GM12875 (cell line): ENCODE measurements around the gene RTL5.

Experiments
- H3K4me3 ChIP-seq: one replicate; pipeline ENCODE4 v1.5.1; 2011; ENCODE audit warnings: low read depth, low read length, control low read depth
- TF ChIP-seq, protein P1 (sequence below): IDR thresholded peaks from 2 replicates; pipeline ENCODE4 v1.5.1; 2011; ENCODE audit warnings: low read depth, mild to moderate bottlenecking, control low read depth, inconsistent platforms, low read length, moderate library complexity, borderline replicate concordance; ENCODE audit not compliant: insufficient read depth

The RTL5 gene

DNA sequence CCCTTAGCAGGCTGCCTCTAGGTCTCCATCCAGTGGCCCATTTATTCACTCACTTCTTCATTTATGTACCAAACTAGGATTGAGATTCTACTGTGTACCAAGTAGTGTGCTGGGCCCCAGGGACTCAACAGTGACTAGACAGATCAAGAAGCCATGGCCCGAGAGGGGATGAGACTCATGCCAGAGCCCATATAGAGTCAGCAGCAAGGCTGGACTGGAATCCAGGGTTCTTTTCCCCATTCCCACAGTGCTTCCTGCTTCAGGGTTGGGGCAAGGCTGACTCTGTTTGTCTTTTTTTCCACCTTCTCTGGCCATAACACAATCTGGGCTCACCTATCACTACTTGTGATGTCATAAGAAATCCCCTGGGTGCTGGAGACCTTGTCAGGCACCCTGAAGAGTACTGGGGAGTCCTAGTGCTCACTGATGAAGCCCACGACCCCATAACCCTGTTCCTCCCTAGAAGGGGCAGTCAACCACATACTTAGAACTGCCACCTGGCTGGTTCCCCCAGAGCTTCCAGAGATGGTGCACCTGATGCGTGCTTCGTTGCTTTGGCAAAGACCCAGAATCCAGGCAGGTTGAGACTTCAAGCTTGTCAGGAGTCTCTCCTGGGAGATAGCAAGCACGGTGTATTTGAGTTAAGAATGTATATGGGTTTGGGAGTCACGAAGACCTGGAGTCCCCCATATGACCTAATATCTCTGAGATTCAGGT lies 6.2 kb downstream of the RTL5 start:
- TF ChIP-seq, protein P1, sequence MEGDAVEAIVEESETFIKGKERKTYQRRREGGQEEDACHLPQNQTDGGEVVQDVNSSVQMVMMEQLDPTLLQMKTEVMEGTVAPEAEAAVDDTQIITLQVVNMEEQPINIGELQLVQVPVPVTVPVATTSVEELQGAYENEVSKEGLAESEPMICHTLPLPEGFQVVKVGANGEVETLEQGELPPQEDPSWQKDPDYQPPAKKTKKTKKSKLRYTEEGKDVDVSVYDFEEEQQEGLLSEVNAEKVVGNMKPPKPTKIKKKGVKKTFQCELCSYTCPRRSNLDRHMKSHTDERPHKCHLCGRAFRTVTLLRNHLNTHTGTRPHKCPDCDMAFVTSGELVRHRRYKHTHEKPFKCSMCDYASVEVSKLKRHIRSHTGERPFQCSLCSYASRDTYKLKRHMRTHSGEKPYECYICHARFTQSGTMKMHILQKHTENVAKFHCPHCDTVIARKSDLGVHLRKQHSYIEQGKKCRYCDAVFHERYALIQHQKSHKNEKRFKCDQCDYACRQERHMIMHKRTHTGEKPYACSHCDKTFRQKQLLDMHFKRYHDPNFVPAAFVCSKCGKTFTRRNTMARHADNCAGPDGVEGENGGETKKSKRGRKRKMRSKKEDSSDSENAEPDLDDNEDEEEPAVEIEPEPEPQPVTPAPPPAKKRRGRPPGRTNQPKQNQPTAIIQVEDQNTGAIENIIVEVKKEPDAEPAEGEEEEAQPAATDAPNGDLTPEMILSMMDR, result no peak
- H3K4me3 ChIP-seq, result no peak overlapping the region

DNA sequence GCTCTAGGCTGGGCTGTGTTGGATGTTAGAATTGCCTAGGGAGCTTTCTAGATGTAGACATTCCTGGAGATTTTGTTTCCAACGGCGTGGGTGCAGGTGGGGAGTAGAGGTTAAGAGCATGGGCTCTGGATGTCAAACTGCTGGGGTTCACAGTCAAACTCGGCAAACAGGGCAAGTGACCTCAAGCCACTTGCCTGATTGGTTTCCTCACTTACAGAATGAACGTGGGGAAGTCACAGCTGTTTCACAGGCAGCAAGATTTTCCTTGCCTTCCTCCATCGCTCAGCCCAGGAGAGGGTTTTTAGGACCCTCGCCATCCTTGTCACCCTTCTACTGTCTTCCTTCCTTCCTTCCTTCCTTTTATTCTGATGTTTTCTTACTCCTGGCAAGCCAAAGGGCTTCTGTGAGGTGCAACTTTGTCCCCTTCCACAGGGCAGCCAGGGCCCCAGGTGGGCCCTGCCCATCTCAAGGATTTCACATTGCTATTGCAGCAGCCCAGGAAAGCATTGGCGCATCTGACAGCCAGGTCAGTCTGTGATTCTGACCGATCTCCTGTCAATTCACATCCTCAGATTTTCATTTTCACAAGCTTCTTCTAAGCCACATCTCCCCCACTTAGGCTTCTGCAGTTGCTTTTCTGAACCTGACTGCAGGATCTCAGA lies 7.0 kb downstream of the RTL5 start:
- TF ChIP-seq, protein P1, result no peak
- no peak overlapping the region for H3K4me3 ChIP-seq

DNA sequence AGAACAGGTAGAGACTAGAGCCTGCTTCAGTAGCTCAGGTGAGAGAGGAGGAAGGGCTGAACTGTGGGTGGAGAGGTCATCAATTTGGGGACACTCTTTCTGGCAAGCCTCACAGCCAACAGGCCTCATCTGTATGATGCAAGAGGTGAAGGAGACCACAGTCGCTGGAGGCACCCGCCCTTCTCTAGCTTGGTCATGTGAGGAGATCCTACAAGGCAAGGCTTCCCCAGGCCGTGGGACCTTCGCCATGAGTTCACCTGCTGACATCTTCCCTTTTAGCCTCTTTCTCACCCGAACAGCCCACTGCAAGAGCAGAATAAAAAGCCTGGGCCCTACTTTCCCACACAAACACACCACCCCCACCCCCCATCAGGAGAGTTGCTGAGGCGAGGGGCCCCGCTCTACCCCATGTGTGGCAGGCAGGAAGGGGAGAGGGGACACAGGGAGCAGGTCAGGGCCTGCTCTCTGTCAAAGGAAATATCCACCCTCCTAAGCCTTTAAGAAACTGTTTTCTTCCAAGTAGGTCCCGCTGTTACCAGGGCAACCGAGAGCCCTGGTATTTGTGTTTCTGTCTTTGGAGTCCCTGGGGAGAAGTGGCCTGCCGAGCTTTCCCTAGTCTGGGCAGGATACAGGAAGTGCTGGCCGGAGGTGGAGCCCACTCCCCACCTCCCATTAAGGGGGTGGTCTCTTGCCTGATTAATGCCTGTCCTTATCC lies 8.1 kb downstream of the RTL5 start:
- H3K4me3 ChIP-seq, result no peak overlapping the region
- TF ChIP-seq, protein P1, result no peak

DNA sequence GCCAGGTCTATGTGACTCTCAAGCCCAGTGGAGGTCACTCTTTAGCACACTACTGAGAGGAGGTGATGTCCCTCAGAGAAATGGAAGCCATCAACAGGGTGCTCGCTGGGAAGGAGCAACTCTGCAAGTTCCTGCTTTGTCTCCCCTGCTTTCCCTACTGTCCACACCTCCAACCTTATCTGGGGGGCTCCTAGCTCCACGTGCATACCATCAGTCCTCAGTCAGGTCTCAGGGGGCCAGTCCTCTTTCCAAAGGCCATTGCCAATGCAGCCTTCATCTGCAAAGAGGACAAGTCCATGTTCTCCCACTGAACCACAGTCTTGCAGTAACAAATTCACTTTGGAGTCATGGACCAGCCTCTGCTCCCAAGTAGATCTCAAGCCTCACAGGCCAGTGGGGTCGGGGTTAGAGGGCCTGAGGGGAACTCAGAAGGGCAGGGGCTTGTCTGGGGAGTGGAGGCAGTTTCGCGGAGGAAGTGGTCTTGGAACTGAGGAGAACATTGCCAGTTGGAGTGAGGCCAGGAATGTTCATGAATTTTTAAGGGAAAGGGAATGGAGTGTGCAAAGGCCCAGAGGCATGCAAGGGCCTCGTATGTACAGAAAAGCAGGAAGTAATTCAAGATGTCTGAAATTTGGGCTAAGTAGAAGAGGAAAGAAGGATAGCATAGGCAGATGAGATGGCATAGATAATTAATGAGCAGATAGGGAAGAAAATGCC lies 8.9 kb downstream of the RTL5 start:
- no peak overlapping the region for H3K4me3 ChIP-seq
- TF ChIP-seq, protein P1, result no peak

DNA sequence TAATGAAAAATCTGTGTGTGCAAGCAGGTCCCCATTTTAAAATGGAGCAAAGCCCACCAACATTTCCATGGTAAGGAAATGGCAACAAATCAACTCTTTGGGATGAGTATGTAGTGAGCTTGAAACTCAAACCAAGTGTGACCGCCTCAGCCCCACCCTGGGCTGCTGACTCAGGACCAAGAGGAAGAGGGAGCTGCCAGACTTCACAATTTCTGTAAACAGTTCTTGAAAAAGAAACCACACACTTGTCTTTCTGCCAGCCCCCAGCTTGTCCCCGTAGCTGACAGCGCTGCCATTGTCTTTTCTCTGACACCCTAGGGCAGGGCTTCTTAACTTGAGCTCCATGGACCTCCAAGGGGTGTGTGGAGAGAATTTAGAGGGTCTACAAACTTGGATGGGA lies 10.3 kb downstream of the RTL5 start:
- TF ChIP-seq, protein P1, result no peak
- no peak overlapping the region for H3K4me3 ChIP-seq

DNA sequence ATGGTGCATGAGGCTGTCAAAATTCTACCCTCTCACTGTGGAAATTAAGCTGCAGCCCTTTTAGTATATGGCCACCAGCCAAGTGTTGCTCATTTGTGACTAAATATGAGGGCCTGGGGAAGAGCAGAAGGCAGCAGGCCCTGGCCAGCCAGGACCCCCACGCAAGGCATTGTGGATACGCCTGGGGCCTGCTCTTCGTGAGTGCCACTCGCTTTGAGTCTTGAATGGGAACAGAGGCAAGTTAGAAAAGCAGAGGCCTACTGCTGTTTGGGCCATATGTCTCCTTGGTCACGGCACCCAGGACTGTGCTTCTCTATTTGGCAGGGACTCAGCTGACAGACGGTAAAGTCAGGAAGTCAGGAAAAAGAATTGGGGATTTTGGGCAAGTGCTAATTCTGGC lies 10.9 kb downstream of the RTL5 start:
- TF ChIP-seq, protein P1, result no peak
- H3K4me3 ChIP-seq, result no peak overlapping the region
